Endometrium (tissue), 2 donors: ENCODE data around the gene MYO5A.
"Not testable (repeated sequence)": the region's sequence is repeated elsewhere in the genome, so short reads cannot be mapped to it uniquely, and the experiment has no call there.

ENCODE experiments used
- FAIRE-seq: peaks from 2 replicates; lab custom pipeline; 2012; peaks lifted over from hg19 to GRCh38; lab: Jason Lieb, UNC
- donor health status: control.
- donor health status: control.

The MYO5A gene

DNA sequence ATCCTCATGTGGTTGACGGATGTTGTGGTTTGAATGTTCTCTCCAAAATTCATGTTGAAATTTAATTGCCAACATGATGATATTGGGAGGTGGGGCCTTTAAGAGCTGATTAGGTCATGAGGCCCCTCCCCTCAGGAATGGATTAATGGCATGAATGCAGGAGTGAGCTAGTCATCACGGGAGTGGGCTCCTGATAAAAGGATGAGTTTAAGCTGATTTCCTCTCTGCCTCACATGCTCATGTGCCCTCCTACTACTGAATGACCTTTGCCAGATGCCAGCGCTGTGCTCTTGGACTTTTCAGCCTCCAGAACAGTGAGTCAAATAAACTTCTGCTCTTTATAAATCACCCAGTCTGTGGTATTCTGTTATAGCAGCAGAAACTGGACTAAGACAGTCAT, 111.2 kb downstream of the MYO5A start:
- FAIRE-seq = no peak

DNA sequence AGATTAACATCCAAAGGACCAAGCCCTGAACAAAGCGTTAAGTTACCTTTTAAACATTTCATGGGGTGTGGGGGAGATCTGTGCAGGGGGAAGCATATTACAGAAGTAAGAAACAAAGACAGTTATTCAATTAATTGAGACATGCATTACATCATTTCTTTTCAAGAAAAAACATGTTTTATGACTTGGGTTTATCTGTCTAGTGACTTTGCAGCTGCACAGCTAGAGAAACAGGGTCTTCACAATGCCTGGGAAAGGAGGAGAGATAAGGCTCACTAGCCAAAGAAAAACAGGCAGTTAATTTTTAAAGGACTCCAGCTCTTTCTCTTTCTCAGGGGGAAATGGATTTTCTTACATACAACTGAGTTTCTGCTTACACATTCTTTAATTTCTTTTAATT, 112.1 kb downstream of the MYO5A start:
- FAIRE-seq = not testable (repeated sequence)

DNA sequence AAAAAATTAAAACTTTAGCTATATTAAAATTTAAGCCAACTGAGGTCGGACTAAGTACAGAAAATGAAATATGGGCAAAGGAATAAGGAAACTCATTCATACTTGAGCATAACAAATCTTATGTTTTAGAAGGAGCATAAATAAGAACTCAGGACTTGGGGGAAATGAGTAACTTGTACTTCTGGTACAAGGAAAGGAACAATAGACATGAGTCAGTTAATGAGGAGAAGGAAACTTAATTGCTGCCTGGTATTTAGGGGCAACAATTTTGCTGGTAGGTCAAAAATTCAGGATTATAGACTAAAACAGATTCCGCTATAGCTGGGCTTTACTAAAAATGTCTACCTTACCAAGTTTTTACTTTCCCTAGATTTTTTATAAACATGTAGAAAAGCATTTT, 113.1 kb downstream of the MYO5A start:
- no peak for FAIRE-seq

DNA sequence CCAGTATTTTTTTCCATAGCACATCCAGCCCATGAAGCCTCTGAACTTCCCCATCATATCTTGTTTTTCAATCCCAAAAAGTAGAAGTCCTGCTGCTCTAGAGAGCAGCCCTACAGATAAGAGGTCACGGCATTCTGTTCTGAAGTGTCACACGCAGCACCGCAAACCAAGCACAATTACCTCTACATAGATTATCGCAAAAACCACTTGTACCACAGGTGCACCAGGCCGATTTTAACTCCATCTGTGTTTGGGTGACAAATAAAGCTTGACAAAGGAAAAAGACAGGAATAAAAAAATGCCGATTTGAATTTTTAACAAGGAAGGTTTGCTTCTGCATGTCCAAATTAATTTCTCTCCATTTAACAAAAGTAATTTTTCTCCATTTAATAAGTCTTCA, 113.7 kb downstream of the MYO5A start:
- FAIRE-seq = no peak

DNA sequence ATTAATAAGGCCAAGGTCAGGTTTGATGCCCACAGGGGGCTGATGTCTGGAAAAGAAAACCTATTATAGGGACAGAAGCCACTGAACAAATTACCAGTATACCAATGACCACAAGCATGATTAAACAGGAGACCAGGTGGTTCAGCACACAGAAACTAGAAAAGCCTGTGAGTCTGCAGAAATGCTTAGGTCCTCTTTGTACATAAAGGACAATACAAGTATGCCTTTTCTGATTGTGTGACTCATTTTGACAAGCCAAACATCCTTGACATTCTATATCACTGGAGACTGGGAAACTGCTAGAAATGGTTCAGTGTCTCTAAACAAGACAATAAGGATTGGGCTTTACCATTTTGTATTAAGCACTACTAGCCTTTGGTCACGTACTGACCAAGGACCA, 119.9 kb downstream of the MYO5A start:
- FAIRE-seq = no peak

DNA sequence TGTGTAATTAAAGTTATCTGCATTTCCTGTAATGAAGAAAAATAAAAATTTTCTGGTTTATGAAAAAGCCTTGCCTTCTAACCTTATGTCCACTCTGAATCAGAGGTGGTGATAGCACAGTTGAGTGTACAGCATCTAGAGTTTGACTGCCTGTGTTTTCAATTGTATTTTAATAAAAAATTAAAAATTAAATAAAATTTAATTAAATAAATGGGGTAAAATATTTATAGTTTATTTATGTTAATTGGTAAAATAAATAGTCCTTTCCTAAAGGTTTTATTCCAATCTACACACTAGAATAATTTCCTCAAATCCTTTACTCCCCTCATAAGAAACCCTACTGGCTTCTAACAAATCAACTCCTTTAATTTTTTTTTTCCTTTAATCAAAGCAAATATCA, 121.3 kb downstream of the MYO5A start:
- no peak for FAIRE-seq

DNA sequence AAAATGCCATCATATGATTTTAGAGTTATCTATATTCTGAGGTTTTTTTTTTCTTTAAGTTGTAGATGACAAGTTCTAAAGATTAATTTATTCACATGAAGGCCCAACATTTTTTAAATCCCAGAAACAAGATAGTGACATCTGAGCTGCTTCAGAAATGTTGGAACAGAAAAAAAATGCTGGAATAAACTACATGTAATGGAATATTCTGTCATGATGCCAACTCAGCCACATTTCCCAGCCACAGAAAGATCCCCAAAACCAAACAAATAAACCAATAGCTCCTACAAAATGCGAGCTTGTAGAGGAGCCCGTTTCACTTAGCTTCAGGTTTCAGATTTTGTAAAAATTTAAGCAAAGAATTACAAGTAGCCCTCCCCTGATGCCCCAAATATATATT, 122.1 kb downstream of the MYO5A start:
- no peak for FAIRE-seq

DNA sequence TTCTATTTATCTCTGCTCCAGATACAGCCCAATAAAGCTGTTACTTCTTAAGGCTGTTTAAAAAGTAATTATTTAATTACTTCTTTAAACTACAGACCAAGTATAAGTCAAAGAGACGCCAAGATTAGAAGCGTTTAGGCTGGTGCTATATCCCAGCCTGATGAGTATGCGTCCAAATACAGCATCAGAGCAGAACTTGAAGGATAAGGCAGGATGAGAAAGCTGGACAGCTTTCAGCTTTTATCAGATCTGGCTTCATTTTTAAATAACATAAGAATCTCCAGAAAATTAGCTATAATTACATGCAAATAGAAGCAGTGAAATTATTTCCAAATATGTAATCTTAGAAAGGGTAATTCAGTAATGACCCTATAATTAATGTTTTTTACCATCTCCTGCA, 122.8 kb downstream of the MYO5A start:
- no peak for FAIRE-seq

DNA sequence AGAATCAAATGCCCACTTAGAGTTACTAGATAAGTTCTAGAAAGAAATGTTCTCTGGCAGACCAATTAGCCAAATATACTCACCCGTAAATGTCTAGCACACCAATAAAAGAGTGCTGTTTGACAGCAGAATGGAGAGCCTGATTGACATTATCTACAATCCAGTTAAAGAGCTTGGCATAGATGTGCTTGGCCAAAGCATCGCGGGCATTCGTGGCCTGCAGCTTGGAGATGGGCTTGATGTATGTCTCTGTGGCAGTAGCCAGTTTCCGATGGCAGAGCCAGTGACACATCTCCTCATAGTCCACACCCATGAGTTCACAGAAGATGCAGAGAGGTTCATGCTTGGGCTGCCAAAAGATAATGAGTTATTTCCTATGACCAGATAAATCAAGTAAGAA, 131.6 kb downstream of the MYO5A start:
- no peak for FAIRE-seq

DNA sequence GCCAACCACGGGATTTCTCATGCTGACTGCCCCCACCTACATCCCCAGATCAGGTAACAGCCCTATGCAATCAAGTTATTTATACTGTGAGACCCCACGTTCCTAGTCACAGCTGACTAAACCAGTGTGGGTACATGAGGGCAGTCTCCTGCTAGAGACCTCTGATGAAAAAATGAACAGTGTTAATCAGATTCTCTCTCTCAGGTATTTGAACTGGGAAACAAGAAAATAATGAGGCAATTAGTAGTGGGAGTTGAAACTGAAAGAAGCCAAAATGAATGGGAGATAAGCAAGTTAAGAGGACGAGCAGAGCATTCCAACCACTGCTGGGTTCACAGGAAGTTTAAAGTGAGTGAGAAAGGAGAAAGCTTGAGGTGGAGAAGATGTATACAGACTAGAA, 134.6 kb downstream of the MYO5A start:
- no peak for FAIRE-seq

DNA sequence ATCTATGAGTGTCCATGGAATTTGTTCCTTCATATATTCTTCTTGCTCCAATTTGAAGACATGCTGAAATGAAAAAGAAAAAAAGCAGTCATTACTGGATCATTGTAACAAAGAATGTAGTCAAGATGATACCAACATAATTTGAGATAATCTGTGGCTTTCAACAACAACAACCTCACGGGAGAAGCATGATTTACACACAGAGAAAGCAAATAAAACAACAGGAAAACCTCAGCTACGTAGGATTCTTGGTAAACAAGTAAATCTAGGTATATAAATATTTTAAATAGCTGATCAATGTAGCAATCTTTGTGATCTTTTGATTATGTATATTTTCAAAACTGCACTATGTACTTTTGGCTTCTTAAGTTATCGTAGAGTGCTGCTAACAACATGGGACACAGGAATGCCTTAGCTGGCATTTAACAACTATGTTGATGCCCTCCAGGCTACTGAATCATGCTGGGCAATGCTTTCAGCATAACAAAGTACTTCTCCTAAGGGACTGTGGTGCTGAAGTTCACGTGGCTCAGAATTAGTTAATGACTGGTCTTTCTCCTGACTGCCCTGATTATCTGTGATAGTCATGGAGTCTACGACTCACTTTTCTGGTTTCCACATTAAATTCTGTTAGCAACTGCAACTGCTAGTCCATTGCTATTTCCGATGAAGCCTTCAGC, 136.5 kb downstream of the MYO5A start:
- no peak for FAIRE-seq

DNA sequence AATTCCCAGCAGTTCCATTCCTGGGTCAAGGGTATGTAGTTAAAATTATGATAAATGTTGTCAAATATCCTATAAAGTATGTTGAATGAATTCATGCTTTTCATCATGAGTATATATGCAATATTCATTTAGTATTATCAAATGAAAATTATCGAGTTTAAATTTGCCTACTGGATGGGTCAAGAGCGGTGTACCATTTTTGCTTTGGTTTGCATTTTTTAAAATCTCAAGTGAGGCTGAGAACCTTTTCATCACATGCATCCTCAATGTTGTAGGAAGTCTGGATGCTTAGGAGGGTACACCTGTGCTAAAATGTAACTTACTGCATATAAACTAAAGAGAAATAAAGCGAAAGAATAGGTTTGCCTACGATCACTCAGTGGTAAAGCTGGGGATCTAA, 137.6 kb downstream of the MYO5A start:
- no peak for FAIRE-seq

DNA sequence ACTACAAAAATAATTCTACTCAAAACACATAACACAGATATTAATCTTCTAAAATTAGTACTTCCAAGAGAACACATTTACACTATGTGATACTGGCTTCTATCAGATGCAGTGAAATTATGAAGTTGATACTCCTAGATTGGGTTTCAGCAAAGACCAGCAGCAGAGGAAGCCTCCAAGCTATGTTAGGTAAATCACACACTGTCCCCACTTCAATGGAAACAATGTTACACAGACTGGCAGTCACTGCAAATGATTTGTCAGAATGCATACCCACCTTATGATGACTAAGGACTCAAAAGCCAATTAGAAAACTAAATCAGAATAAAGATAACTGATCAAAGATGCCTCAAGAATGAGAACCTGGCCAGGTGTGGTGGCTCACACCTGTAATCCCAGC, 143.0 kb downstream of the MYO5A start:
- FAIRE-seq = no peak

DNA sequence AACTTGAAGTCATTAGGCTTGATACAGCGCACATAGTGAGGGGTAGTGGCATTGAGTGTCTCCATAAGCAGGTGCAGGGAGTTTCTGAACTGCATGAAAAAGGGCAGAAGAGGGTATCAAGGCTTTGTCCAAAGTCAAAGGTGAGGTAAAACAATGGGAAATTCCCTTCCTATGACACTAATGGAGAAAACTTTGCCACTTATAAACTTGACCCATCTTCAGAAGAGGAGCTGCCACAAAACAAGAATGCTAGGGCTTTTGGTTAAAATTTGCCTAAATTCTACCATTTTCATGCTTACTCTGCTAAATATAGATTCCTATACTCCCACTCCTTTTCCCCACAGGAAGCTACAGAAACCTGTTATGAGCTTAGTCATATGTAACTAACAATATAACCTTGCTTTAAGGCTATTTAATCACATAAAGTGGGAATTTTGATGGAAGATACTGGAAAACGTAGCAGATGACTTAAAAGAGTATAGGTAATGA, 145.5 kb downstream of the MYO5A start:
- FAIRE-seq = no peak

DNA sequence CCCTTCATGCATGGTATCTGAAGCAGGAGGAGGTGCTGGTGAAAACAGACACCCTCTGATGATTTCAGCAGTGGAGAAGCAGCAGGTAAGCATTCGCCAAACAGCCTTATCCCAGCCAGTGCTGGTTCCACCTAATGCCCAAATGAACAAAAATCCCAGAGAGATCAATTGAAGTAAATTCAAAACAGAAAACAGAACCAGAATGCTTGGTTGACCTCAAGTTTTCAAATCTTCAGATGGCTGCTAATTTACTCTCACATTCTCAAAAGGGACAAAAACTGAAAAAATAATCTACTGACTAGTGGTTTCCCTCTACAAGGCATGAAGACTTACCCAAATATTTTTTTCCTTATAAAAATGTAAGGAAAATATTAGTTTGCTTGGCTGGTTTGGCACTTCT, 146.0 kb downstream of the MYO5A start:
- FAIRE-seq = no peak

DNA sequence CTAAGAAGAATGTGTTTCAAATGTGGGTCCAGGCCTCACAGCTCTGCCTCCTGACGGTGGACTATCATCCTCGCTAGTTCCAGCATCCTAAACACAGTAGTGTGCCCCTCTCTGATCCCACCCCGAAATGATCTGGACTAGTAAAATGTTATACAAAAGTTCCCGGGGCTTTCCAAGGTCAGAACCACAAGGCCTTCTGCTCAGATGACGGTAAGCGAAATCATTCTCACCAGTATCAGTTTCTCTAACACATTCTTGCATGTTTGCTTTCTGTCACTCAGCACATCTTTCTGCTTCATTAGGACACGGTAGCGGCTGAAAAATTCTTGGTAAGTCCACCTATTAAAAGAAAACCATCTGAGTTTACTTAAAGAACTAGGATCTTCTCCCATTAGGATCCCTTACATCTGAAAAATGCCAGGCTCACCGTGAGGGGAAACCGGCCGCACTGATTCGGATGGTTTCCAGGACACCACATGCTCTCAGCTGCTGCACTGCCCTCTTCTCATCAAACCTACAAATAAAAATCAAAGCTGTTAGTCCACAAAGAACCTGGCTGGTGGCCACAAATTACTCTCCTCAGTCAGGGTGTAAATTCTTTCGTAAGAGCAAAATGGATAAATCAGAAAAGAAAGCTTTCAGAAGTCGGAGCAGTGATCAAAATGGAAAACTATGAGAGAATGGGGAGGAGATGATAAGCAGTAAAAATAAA, 149.1 kb downstream of the MYO5A start:
- FAIRE-seq = no peak

DNA sequence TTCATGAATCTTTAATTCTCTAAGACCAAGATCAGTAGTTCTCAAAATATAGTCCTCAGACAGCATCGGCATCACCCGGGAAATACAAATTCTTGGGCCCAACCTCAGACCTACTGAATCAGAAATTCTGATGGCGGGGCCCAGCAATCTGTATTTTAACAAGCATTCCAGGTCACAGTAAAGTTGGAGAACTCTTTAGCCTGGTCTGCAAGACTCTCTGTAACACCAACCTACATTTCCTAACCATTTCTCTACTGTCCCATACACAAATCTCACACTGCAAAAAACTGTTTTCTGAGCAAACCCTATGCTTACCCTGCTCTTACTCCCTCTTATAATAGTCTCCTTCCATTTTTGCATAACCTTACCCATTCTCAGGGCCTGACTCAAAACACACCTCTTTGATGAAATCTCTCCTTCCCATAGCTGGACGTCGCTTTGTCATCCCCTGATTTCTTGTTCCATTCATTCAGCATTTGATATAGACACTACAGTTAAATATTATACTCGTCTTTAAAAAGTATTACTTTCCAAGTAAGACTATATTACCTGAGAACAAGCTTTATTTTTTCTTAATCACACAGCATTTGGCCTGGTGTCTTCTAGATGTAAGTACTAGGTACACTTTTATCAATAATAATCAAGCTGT, 149.8 kb downstream of the MYO5A start:
- FAIRE-seq = no peak

DNA sequence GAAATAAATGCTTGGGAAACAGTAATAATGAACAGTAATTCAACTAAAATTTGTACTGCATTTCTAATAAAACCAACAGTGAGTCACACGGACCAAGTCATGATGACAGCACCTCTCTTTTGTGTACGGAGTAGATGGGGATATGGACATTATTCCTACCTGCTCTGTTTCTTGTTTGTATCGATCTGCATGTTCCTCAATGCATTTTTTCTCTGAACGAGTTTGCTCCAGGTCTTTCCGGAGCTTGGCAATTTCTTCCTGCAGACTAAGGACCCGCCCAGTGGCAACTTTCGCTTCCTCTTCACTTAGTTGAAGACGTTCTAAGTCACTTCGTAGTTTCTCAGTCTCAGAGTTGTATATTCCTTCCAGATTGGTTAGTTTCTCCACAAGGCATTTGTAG, 158.7 kb downstream of the MYO5A start:
- no peak for FAIRE-seq

DNA sequence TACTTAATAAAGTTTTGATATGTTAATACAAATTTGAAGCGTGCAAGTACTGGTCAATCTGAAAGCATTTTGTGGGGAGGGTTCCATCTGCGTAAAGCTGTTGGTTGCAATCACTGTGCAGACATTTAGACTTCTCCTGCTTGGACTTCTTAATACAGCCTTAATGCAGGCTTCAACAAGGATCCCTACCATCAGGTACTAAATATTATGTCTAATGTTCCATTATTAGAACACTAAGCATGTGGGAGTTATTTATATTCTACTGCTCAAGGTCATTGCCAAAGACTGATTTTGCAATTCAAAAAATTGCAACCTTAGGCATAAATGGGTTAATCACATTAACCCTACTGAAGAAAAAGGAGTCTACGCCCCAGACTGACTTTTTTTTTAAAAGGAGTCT, 159.2 kb downstream of the MYO5A start:
- FAIRE-seq = no peak

DNA sequence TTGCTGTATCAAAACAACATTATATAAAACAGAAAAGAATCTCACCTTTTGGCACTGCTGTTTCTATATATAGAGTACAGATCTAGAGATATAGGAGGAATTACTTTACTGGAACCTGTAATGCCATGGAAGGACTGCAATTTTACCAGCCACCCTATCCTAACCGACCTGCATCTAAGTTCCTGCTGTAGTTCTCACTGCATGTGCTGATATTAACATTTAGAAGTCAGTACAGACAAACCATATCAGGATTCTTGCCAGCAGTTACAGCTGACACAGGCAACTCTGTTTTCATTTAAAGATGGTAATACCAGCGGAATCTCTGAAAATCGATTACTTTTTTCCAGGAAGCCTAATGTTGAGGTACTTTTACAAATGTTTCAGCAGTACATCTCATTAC, 159.7 kb downstream of the MYO5A start:
- no peak for FAIRE-seq

DNA sequence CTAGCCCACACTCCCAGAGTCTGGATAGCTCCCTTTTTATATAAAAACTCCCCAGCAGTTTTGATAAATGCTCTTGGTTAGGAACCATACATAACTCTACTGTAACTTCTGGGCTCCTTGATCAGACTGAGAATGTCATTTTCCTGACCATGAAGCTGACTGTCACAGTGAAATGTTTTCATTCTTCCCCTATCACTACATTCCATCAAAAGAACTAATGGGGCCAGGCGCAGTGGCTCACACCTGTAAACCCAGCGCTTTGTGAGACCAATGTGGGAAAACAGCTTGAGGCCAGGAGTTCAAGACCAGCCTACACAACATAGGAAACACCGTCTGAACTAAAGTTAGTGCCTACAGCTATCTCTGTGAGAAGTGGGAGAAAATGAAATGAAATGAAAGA, 160.3 kb downstream of the MYO5A start:
- no peak for FAIRE-seq

DNA sequence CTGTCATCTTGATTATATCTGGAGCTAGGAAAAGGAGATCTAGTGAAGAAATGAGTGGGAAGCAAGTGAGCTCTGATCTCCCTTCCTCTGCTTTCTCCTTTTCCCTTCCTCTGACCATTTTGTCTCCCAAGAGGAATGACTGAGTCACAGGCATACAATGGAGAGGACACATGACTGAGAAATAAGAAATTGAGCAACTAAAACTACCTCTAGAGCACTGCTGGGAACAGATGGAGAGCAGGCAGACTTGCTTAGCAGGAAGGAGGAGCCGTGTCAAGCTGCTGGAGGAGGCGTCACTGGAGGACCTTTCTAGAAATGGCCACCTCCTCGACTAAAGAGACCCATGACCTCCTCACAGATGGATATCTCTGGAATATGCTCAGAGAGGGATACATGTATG, 166.2 kb downstream of the MYO5A start:
- no peak for FAIRE-seq

DNA sequence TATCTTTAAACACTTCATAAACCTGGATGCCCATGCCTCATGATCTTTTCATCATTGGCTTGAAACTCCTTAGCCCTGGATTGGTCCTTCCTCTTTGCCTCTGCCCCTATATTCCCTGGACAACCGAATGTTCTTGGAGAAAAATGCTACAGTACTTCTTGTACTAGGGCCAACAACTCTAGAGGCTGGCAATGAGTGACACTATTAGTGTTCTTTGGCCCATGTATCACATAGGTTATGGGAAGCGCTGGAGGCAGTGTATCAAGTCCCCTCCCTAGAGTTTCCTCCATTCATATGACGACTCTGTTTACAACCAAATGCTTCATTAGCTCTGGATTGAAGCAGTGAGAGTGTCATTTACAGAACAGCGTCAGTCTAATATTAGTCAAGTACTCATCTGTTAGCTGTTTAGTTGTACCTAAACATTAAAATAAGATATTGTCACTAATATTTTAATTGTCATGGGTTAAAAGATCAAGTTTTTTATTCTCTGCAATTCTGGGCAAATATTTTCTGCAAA, 166.6 kb downstream of the MYO5A start:
- FAIRE-seq = no peak
